ENCODE measurements around the gene STAT5A. TPM values are rescaled to one million over a fixed set of nuclear protein-coding genes. Genes with fewer than 3 reads are reported as not detected.

Gene STAT5A
- total and polyA plus RNA-seq, 9 of the 15 experiments (the other 6 are each of a cell fraction or from before 2014, with no cell fraction given), result 79.9 to 415 (median 196) TPM

DNA sequence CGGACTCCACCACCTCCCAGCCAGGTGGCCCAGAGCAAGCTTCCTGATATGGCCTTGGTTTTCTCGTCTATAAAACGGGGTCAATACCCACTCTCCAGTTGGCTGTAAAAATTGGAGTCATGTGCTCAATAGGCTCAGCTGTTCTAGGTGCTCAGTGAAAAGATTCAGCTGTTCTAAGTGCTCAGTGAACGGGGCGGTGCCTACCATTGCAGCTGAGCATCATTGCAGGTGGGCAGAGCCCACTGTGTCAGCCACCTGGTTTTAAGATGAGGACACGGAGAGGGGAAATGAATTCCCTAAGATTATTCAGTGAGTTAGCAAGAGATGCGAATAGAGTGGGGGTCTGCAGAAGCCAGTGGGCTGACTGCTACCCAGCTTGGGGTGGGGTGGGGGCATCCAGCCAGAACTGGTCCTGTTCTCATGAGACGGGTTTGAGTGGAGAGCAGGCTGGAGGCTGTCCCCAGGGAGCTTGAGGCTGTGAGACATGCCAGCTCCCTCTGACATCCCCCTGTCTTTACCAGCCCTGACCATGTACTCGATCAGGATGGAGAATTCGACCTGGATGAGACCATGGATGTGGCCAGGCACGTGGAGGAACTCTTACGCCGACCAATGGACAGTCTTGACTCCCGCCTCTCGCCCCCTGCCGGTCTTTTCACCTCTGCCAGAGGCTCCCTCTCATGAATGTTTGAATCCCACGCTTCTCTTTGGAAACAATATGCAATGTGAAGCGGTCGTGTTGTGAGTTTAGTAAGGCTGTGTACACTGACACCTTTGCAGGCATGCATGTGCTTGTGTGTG, 21.9 kb downstream of the STAT5A start (continued):
- TF ChIP-seq, protein P1, sequence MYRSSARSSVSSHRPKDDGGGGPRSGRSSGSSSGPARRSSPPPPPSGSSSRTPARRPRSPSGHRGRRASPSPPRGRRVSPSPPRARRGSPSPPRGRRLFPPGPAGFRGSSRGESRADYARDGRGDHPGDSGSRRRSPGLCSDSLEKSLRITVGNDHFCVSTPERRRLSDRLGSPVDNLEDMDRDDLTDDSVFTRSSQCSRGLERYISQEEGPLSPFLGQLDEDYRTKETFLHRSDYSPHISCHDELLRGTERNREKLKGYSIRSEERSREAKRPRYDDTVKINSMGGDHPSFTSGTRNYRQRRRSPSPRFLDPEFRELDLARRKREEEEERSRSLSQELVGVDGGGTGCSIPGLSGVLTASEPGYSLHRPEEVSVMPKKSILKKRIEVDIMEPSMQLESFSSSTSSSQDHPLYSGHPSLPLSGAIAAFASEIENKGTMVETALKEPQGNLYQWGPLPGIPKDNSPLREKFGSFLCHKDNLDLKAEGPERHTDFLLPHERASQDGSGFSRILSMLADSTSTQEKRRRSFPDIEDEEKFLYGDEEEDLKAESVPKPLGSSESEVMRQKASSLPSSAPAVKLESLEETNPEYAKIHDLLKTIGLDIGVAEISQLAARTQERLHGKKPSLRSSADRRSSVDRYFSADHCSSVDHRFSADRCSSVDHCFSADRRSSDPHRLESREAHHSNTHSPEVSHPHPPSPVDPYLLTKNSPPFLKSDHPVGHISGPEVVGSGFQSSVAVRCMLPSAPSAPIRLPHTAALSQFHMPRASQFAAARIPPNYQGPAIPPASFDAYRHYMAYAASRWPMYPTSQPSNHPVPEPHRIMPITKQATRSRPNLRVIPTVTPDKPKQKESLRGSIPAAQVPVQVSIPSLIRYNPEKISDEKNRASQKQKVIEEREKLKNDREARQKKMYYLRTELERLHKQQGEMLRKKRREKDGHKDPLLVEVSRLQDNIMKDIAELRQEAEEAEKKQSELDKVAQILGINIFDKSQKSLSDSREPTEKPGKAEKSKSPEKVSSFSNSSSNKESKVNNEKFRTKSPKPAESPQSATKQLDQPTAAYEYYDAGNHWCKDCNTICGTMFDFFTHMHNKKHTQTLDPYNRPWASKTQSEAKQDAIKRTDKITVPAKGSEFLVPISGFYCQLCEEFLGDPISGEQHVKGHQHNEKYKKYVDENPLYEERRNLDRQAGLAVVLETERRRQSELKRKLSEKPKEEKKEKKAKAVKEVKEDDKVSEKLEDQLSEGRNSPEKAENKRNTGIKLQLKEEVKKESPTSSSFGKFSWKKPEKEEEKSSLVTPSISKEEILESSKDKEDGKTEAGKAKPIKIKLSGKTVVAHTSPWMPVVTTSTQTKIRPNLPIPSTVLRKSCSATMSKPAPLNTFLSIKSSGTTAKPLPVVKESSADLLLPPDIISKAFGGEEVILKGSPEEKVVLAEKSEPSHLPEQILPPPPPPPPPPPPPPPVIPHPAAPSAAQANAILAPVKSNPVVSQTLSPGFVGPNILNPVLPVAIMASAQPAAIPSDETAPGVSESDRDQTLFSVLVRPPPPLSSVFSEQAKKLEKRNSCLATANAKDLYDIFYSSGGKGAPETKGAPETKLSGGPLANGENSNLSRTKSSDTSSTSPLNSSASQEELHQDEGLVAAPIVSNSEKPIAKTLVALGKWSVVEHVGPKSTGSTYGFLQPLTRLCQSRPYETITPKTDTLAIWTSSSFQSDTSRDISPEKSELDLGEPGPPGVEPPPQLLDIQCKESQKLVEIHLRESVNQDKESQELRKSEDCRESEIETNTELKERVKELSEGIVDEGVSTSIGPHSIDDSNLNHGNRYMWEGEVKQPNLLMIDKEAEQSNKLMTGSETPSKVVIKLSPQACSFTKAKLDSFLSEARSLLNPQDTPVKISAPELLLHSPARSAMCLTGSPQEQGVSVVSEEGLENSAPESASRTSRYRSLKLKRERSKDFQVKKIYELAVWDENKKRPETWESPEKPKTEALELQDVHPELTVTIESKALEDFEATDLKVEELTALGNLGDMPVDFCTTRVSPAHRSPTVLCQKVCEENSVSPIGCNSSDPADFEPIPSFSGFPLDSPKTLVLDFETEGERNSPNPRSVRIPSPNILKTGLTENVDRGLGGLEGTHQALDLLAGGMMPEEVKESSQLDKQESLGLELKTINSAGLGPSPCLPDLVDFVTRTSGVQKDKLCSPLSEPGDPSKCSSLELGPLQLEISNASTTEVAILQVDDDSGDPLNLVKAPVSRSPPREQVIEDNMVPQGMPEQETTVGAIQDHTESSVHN (IDR thresholded peaks at IDR 0.05; ENCODE audit: borderline replicate concordance in 1 of 2, low read depth in 1 of 2), result no peak
- TF ChIP-seq HOXB6 (CRISPR knock-in tag; IDR thresholded peaks at IDR 0.05; ENCODE audit: borderline replicate concordance) (no peak), FUS (optimal IDR thresholded peaks at IDR 0.05; ENCODE audit: low read depth, low read length) (no peak), MAX (CRISPR knock-in tag; IDR thresholded peaks at IDR 0.05) (0 out of 2 replicates have a peak, but pooled peaks have one; percentile 60), KAT7 (CRISPR knock-in tag; IDR thresholded peaks at IDR 0.05; ENCODE audit: borderline replicate concordance) (no peak), ZSCAN32 (CRISPR knock-in tag; IDR thresholded peaks at IDR 0.05) (no peak), ZNF263 (CRISPR knock-in tag; IDR thresholded peaks at IDR 0.05; ENCODE audit: borderline replicate concordance) (no peak), SMARCA4 (IDR thresholded peaks at IDR 0.05) (no peak), ZNF668 (CRISPR knock-in tag; IDR thresholded peaks at IDR 0.05) (no peak), IRF1 (CRISPR knock-in tag; IDR thresholded peaks at IDR 0.05; ENCODE audit: borderline replicate concordance) (no peak), NELFE (IDR thresholded peaks at IDR 0.05; ENCODE audit: insufficient read depth, insufficient read length) (no peak), XRCC4 (IDR thresholded peaks at IDR 0.05; ENCODE audit: extremely low read depth, insufficient read depth, insufficient read length) (no peak)
- TF ChIP-seq, protein P2, sequence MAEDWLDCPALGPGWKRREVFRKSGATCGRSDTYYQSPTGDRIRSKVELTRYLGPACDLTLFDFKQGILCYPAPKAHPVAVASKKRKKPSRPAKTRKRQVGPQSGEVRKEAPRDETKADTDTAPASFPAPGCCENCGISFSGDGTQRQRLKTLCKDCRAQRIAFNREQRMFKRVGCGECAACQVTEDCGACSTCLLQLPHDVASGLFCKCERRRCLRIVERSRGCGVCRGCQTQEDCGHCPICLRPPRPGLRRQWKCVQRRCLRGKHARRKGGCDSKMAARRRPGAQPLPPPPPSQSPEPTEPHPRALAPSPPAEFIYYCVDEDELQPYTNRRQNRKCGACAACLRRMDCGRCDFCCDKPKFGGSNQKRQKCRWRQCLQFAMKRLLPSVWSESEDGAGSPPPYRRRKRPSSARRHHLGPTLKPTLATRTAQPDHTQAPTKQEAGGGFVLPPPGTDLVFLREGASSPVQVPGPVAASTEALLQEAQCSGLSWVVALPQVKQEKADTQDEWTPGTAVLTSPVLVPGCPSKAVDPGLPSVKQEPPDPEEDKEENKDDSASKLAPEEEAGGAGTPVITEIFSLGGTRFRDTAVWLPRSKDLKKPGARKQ (CRISPR knock-in tag; IDR thresholded peaks at IDR 0.05), result no peak

All from K562 (cell line).